ENCODE measurements around the gene DIPK1B. TPM values are rescaled to one million over a fixed set of nuclear protein-coding genes. Genes with fewer than 3 reads are reported as not detected.

Gene DIPK1B
- total and polyA plus RNA-seq, 10 of the 15 experiments (the other 5 are each of a cell fraction or from before 2014, with no cell fraction given), result 0.08 to 0.28 (median 0.13) TPM; not detected in 3

DNA sequence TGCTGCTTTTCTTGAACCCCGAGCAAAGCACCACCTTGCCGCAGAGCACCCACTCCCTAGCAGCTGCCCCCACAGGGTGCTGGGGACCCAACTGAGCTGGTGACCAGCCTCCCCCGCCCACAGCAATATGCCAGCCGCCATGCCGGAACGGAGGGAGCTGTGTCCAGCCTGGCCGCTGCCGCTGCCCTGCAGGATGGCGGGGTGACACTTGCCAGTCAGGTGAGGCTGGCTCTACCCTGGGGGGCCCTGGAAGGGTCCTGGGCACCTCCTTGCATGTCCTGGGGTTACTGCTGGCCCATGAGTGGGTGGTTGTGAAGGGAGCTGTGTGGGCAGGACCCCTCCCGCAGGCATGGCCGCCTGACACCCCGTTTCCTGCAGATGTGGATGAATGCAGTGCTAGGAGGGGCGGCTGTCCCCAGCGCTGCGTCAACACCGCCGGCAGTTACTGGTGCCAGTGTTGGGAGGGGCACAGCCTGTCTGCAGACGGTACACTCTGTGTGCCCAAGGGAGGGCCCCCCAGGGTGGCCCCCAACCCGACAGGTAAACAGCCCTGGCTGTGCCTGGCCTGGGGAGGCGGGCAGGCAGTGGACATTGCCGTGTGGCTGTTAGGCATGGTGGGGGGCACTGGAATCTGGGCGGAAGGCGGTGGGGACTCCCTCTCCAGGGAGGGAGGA, 42.4 kb upstream of the DIPK1B start (continued):
- no peak for TF ChIP-seq POU2F2 (IDR thresholded peaks at IDR 0.05; ENCODE audit: borderline replicate concordance, low read depth, low read length)
- TF ChIP-seq, protein P1, sequence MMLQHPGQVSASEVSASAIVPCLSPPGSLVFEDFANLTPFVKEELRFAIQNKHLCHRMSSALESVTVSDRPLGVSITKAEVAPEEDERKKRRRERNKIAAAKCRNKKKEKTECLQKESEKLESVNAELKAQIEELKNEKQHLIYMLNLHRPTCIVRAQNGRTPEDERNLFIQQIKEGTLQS (IDR thresholded peaks at IDR 0.05; ENCODE audit: borderline replicate concordance, extremely low read depth, low read depth, low read length), result no peak
- no peak for TF ChIP-seq CHD4 (IDR thresholded peaks at IDR 0.05)
- TF ChIP-seq CBX5 (IDR thresholded peaks at IDR 0.05; ENCODE audit: low read depth), result no peak
- no peak for TF ChIP-seq ZBTB33 (IDR thresholded peaks at IDR 0.05)
- TF ChIP-seq BCLAF1 (IDR thresholded peaks at IDR 0.05), result no peak
- TF ChIP-seq FOXM1 (IDR thresholded peaks at IDR 0.05; ENCODE audit: low read depth, low read length), result no peak
- TF ChIP-seq BMI1 (IDR thresholded peaks at IDR 0.05; ENCODE audit: borderline replicate concordance), result no peak
- no peak for TF ChIP-seq E2F8 (IDR thresholded peaks at IDR 0.05; ENCODE audit: low read depth, partially characterized antibody)
- TF ChIP-seq EGR1 (IDR thresholded peaks at IDR 0.05; ENCODE audit: borderline replicate concordance in 1 of 2, low read depth in 2 of 2, low read length in 2 of 2), result no peak
- TF ChIP-seq TARDBP (IDR thresholded peaks at IDR 0.05; ENCODE audit: borderline replicate concordance), result no peak
- TF ChIP-seq HDAC6 (IDR thresholded peaks at IDR 0.05; ENCODE audit: unreplicated experiment), result no peak

All from GM12878 (cell line).